Measurements from ENCODE around the gene COQ4.

- no peak for TF ChIP-seq CTCF (conservative IDR thresholded peaks at IDR 0.05; ENCODE audit: low read depth, low read length)
- TF ChIP-seq EZH2phosphoT487 (IDR thresholded peaks at IDR 0.05; ENCODE audit: borderline replicate concordance, low read length) = no peak
- no peak for TF ChIP-seq EZH2 (IDR thresholded peaks at IDR 0.05; ENCODE audit: low read length, unreplicated experiment)
Measured at GRCh38 chr9:128375865-128376264, 53.2 kb downstream of the COQ4 start.

Measured in PC-3 (cell line).